DND-41 (cell line): Measurements from ENCODE around the gene AP2A2.

ENCODE experiments used
- EZH2 ChIP-seq: IDR thresholded peaks from 3 replicates; pipeline ENCODE4 v1.6.1; 2012; ENCODE audit warnings: borderline replicate concordance, low read depth, mild to moderate bottlenecking, moderate library complexity, low read length, inconsistent platforms; ENCODE audit not compliant: severe bottlenecking
- TF ChIP-seq, protein P1 (sequence below): IDR thresholded peaks from 2 replicates; pipeline ENCODE4 v1.5.1; 2012; ENCODE audit warnings: borderline replicate concordance, low read length, moderate library complexity, mild to moderate bottlenecking; ENCODE audit not compliant: poor library complexity, severe bottlenecking; ENCODE audit errors: extremely low read depth

DNA sequence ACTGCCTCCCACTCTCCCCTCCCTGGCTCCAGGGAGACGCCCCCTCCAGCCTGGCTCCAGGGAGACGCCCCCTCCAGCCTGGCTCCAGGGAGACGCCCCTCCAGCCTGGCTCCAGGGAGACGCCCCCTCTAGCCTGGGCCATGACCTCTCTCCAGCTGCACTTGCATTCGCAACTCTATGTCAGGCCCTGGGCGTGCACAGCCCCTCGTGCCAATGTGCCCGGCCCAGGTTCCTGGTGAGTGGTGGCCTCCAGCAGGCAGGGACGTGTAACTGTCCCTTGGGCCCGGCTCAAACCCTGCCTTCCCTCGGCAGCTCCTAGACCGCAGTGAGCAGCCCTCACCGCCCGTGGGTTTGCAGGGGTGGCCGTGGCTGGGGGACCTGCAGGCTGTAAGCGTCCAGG, 104.0 kb downstream of the AP2A2 start:
- TF ChIP-seq EZH2: no peak
- TF ChIP-seq, protein P1, sequence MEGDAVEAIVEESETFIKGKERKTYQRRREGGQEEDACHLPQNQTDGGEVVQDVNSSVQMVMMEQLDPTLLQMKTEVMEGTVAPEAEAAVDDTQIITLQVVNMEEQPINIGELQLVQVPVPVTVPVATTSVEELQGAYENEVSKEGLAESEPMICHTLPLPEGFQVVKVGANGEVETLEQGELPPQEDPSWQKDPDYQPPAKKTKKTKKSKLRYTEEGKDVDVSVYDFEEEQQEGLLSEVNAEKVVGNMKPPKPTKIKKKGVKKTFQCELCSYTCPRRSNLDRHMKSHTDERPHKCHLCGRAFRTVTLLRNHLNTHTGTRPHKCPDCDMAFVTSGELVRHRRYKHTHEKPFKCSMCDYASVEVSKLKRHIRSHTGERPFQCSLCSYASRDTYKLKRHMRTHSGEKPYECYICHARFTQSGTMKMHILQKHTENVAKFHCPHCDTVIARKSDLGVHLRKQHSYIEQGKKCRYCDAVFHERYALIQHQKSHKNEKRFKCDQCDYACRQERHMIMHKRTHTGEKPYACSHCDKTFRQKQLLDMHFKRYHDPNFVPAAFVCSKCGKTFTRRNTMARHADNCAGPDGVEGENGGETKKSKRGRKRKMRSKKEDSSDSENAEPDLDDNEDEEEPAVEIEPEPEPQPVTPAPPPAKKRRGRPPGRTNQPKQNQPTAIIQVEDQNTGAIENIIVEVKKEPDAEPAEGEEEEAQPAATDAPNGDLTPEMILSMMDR: no peak
